ENCODE data around the gene NFIA.

NFIA gene

DNA sequence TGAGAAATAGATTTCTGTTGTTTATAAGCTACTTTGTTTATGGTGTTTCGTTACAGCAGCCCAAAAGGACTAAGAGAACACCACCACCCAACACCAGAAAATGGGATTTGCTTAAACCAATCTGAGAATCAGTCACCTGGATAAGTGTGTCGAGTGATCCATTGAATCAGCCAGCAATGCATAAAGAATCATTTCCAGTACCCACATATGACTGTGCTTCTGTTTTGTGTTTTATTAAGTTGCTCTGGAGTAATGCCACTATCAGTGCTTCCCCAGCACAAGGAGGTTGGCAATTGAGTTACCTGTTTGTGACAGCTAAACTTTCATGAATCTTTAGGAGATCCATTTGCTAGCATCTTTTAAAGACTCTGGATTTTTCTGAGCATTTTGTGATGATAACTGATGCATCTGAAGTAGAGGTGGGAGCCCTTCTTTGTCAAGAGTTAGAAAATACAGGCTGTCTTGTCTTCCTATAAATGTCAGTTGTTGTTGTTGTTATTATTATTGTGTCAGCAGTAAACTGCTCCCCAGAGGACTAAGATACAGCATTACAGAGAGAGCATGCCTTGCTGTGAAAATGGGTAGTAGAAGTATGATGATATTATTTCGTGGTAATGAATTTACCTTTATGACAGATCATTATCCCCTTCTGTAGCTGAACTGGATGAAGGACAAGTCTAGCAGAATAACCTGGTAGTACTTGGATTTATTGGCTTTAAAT, 225.2 kb downstream of the NFIA start:
- DNase-seq, result no peak

DNA sequence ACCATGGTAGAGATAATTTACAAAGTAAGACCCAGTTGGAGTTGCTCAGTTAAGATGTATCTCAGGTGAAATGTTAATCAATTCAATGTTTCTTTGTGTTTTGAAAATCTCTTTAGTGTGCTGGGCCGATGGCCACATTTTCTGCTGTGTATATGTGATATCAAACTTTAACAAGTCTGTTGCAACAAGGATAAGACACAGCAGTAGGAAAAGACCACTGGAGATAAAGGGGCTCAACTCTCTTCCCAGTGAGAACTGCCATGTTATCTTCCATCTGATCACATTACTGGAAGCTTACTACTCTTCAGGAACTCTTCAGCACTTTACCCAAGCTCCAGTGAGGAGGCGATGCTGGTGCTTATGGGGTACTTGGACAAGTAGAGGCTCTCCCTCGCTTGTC, 227.7 kb downstream of the NFIA start:
- DNase-seq, result no peak

DNA sequence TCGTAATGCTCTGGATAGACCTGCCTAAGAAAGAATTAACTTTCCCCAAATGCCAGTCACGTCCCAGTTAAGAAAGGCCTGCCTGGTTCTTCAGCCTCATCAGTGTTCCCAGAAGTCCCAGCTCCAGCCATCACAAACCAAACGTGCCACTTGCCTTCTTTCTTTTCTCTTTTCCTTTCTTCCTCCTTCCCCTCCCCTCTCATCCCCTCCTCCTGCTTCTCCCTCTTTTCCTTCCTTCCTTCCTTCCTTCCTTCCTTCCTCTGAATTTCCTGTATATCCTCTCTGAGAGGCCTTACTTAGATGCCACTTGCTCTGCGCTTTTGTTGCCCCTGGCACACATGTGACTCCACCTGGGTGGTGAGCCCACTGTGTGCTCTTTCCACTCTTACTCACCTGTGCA, 228.2 kb downstream of the NFIA start:
- DNase-seq, result no peak

DNA sequence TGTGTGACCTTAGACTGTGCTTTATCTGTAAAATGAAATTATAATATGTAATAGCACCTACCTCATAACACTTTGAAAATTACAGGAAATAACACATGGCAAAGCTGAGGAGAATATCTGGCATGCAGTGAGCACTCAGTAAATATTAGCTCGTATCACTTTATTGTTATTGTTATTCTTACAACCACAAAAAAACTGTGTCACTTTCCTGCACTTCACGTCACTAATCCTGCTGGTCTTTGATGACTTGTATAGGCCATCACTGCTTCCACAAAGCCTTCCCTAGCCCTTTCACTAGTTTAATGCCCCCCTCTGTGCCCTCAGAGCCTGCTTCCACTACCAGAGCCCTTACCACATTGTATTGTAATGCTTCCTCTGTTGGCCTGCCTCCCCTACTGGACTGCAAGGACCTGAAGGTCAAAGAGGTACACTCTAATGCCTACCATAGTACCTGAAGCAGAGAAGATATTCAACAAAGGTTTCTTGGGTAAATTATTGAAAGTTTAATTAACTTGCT, 231.6 kb downstream of the NFIA start:
- DNase-seq, result no peak

DNA sequence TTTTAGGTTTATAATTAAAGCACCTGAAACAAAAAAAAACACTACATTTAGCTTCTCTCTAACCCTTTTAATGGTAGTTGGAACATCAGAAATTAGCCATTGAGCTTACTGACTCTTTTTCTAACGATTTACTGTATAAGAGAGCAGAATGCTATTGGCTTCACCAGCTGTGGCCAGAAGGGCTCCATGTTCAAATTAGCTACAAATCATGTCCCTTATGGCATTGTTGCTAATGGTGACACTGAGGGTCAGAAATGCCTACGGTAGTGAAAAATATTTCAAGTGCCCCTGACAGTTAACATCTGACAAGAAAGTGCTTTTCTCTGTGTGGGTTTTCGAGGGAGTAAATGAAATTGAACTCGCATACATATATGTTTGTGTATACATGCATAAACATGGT, 232.7 kb downstream of the NFIA start:
- no peak for DNase-seq

DNA sequence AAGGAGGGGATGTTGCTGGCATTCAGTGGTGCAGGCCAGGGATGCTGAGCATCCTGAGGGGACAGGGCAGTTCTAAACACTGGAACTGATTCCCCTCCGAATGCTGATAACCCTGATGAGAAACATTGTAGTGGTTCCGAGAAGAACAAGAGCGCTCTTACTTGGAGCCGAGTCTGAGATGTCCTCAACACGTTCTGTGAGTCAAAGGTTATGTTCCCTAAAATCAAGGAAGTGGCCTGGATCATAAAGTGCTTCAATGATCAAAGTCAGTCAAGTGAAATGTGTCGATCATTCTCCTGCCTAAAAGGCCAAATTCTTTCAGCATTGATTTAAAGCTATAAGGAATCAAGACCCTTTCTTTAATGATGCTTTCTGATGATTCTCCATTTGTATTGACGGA, 234.1 kb downstream of the NFIA start:
- DNase-seq, result no peak

DNA sequence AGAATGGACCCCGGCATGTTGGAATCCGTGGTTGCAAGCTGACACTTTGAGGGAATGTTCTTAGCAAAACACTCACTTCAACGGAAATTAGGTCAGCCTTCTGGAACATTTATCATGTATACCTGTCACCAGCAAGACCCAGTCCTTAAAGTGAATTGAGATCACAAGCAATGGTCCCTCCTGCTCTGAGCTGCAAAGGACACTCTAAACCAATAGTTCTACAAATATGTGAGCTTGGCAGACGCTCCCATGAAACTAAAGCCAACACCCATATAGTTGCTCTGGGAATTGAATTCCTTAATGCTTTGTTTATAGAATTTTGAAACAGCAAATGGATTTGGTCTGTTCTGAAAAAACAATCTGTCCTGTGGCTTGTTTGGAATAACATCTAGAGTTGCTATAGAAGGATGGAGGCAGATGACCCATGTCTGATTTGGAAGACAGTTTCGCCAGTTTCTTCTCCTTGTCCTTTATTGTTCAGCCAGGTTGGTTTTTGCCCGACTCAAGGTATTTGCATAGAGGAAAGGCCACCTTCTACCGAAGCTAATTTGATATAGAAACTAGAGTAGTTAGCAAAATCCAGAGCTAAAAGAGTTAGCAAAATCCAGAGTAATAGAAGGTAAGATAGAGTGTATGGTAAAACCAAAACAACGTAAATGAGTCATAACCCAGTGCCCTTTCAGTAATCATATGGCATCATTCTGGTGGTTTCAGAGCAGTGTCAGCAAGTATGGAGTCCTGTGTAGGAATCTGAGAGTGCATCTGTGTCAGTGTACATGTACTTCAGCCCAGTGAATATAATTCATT, 236.2 kb downstream of the NFIA start:
- DNase-seq, result peak; percentile 83

DNA sequence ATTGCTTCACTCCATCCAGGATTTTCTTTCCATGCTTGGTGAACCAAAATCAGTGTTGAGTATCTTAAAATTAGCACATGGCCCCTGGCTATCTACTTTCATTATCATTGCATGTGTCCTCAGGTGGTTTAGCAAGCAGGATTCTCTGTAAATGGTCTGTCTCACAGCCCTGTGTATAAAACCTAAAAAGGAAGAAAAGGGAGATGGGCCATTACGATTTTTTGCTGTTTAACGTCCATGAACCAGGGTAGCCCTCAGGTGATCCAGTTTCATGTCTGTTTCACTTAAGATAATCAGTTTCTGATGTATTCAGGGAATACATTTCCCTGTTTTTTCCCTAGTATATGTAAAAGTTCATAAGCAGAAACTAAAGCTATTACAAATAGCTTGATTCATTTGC, 238.2 kb downstream of the NFIA start:
- no peak for DNase-seq

DNA sequence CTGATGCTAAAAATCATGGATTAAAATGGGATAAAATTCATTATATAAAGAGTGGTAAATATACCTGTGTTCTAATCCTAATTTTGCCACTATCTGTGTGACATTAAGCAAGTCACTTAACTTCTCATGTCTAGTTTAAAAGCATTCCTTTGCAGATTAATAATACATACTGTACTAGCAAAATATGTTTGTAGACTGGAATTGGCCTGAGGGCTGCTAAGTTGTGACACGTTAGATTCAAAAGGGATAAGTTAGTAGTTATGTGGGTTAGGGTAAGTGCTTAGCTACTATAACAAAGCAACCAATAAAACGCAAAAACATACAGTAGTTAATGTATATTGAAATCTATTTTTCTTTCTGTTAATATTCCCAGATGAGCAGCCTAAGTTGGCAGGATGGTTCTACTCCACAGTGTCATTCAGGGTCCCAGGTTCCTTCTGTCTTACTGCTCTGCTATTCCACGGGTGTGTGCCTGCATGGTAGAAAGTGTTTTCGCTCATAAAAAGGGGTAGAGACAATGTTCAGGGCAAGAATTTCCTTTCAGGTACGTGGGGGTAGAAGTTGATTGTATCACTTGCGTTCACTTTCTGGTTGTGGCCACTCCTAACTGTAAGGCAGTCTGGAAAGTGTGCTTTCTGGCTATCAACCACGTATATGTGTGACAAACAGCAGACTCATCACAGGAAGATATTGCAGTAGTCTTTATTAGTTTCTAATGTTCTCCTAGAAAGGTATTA, 239.8 kb downstream of the NFIA start:
- no peak for DNase-seq

DNA sequence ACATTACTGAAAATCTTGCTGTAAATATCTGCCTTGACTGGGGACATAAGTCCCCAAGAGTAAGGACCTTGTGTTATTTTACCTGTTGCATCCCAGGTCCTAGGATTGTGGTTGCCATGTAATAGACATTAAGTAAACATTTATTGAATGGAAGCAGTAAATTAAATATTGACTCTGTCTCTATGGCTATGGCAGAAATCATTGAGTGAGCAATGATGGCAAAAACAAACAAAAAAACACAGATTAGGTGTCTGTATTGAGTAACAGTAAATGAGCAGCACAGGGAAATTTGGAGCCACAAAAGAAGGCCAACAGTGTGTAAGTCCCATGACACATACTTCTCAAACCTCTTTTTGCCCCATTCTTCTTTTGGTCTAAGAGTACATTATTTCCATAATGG, 240.4 kb downstream of the NFIA start:
- no peak for DNase-seq

DNA sequence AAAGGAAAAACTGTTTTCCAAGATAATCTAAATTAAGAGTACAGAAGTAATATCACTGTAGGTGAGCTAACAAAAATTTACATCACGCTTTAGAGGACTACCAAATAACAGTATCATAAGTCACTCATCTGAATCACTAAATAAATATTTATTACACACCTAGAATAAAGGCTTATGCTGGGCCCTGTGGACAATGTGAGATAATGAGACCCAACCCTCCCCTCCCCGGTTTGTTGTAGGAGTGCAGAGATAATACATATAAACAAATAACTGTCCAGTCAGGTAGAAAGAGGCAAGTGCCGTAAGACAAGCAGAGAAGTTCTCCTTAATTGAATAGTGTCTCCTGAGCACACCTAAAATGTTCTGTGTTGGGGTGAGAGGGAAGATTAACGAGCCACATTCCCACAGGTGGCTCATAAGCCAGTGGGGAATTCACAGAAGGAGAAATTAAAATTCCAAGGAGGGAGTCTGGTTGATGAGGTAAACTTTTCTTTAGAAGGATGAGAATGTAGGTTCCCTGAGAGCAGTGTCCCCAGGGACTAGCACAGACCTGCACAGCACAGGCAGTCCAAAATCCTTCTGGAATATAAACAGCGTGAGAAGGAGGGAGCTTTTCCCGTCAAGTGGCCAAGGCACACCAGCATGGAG, 241.4 kb downstream of the NFIA start:
- DNase-seq, result no peak

DNA sequence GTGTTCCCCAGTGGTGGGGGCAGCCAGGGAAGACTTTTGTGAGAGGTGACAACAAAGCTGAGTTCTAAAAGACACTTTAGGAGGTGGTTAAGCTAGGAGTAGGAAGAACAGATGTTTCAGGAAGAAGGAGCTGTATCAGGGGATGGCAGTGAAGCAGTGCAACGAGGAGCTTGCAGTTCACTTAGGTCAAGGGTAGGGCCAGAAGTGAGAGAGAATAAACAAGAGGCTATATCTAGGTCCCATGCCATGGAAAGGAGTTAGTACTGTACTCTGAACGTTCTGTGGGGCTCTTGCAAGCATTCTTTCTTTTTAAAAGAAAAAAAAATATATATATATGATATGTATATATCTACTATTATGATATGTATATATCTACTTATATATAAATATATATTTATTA, 244.4 kb downstream of the NFIA start:
- DNase-seq, result no peak

DNA sequence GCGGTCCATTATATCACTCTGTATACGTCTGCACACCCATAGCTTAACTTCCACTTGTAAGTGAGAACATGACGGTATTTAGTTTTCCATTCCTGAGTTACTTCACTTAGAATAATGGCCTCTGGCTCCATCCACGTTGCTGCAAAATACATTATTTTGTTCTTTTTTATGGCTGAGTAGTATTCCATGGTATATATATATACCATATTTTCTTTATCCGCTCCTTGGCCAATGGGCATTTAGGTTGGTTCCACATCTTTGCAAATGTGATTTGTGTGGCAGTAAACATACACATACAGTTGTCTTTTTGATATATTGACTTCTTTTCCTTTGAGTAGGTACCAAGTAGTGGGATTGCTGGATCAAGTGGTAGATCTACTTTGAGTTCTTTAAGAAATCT, 245.1 kb downstream of the NFIA start:
- DNase-seq, result no peak

DNA sequence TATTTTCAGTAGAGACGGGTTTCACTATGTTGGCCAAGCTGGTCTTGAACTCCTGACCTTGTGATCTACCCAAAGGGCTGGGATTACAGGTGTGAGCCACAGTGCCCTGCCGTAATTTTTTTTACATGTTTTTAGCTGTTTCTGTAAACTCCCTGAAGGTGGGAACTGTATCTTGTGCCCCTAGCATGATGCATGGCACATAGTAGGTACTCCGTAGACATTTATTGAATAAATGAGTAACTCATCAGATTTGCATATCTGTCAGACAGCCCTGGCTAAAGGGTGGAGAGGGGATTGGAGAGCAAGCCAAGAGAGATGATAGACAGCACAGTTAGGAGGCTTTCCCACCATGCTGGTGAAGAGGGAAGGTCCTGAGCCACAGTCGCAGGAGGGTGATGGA, 247.2 kb downstream of the NFIA start:
- no peak for DNase-seq

DNA sequence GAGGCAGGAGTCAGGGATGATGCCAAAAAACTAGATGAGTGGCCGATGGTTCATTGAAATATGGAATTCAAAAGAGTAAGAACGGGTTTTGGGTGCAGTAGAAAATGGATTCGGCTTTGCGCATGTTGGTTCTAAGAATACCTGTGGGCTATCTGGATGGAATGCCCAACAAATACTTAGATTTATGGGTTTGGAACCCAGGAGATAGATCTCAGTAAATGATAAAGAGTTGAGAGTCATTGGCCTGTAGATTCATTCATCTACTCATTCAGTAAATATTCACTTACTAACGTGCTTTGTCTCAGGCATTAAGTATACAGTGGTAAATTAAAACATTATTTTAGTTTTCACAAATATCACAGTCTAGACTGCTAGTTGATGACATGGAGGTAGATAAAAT, 247.7 kb downstream of the NFIA start:
- no peak for DNase-seq

DNA sequence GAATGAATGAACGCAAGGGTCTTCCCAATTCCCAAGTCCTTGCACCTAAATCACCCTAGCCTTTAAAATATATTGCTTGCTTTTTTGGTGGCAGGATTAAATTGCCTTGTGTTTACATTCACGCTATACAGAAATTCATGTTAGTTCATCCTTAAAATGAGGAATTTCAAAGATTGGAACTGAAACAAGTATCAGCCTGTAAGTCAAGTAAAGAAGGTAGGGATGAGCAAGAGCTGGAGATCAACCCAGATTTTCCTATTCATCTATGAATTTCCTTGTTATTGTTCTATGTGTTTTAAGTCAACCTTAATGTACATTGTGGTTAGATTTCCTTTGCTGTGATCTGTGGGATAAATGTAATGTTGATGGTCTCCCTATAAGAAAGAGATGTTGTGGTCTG, 248.2 kb downstream of the NFIA start:
- no peak for DNase-seq

DNA sequence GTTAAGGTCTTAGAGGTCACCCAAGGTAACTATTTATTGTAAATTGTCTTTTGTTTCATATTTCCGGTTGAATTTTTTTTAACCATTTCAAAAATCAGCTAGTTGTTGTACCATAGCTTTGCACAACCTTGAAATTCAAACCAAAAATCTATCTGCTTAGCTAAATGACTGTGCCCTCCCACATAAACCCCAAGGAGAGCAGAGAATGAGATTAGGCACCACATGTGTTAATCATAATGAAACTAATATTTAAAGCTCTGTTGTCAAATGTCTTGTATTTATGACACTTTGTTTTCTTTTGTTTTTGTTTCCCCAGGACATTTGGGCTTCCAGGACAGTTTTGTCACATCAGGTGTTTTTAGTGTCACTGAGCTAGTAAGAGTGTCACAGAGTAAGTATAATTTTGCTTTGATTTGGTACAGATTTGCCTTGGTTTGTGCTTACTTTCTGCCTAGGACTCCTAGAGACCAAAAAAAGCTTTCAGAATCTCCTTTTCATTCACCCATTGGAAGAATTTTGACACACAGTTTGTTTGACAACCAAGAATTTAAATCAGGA, 249.9 kb downstream of the NFIA start:
- DNase-seq, result no peak

DNA sequence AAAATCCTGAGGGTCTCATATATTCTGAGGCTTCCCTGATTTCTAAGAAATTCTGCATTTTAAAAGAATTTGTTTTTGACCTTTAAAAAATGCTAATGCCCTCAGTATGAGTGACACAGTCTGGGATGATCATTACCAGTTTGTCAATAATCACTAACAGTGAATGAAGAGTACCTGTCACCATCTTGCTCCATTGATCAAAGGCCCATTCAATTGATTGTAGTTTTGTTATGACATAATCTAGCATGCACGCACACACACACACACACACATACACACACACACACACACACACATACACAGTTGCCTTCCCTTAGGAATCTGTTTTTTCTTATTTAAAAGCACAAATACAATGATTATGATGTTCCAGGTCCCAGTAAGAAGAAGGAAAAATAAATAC, 250.4 kb downstream of the NFIA start:
- no peak for DNase-seq

DNA sequence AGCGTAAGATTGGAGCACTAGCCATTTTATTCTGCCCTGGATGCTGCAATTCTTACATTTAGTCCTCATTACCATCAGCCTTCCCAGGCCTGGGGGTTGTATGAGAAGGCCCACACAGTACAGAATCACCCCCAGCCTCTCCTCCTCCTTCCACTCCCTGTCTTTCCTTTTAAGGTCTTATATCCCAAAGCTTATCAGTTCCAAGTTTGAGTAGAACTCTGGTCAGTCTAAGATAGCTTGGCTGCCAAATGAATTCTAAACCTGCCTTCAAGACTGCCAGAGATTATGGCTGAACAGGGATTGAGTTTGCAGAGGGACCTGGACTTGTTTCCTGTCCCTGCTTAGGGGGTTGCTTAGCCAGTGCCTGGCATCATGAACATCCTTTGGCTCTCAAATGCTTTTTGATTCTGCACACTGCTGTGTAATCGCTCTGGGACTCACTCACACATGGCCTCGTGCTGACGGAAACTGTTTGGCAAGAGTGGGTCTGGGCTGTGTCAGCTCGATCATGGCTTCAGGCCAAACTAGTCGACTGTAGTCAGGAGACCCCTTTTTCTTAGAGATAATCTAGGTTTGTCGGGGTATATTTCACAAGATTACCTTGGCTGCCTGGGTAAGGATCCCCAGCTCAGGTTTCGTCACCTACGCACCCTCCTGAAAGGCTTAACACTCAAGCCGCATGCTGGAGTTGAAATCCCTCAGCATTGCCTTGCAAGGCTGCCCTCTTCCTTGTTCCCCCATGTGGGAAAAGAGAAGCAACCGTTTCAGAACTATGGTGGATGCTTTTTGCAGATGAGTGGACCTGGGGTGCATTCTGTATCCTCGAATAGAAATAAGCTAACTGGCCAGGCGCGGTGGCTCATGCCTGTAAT, 252.6 kb downstream of the NFIA start:
- no peak for DNase-seq

DNA sequence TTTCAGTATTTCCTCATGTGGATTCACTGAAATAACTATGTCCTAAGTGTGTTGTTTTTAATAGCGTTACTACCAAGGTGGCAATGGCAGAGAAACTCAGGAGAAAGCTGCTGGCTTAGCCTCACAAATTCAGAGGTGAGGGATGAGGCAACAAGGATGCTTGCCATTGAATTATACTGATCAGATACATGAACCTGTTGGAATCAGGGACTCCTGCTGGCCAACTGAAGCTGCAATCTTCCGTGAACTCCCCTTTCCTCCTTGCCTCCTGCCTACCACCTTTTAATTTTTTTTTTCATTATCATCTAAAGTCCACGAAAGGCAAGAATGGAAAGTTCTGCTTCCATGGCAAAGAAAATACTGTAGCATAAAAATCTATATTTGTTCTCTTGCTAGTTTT, 254.7 kb downstream of the NFIA start:
- no peak for DNase-seq

DNA sequence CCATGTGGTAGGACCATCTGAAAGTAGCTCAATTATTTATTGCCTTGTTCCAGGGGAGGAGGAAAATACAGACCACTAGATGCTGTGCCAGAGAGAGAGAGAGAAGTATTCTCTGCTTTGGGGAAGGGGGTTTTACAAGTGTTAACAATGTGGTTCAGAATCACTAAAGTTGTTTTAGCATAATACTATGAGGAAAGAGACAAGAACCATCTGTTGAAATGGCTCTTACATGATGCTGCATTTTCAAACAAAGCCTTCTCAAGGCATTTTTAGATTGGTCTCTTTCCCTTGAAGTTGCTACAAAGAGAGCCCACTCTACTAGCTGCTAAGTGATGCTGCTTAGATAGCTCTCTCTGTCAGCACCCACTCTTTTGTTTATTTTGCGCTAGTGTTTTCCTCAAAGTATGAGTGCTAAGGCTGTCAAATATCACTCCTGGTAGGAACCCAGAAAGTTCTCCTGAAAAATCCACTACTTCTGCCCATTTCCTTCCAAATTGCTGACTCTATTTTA, 255.1 kb downstream of the NFIA start:
- no peak for DNase-seq
